ENCODE results near the gene NF1. TPM values are rescaled to one million over a fixed set of nuclear protein-coding genes. Genes with fewer than 3 reads are reported as not detected.

NF1 gene
- total and polyA plus RNA-seq, 2 donors (not counting 1 experiment from before 2014, with no cell fraction given) = 10.8 to 27.7 TPM

DNA sequence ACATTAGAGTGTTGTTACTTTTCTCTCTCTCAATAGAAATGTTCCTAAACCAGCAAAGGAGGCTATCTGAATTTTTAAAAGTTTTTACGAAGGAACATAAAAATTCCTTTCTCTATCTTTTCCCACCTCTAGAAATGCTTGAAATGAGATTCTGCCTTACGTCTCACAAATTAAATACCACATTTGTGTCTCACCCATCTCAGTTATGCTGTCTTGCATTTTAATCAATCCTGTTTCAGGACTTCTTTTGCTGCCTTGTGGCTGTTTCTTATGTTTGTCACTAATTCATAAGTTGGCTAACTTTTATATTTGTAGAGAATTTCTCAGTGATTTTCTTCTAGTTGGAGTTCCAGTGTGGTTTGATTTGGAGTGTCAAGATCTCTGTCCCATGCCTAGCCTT lies 198.8 kb downstream of the NF1 start:
- no peak overlapping the region for H3K4me2 ChIP-seq (replicated peaks; ENCODE audit: low read depth, low read length, poor library complexity, severe bottlenecking)
- ATAC-seq (ENCODE audit: low read depth) (no peak), DNase-seq (no peak)
- 100% methylated on average over 1 of the region's 2 CpGs for WGBS (ENCODE audit: insufficient coverage)
- no peaks in the 10 kb centered on the region for H3K27me3 ChIP-seq (replicated peaks in 1 of 4; ENCODE audit: control extremely low read depth in 1 of 4, control insufficient read depth in 3 of 4, insufficient read depth in 4 of 4, low read length in 3 of 4)
- no peaks in the 10 kb centered on the region for H4K20me1 ChIP-seq (ENCODE audit: control insufficient read depth, insufficient read depth, low read length, poor library complexity, severe bottlenecking)
- peaks cover 0 to 4% of the 10 kb centered on the region in 2 experiments for H3K36me3 ChIP-seq (replicated peaks in 1 of 2; ENCODE audit: control extremely low read depth in 1 of 2, control insufficient read depth in 1 of 2, extremely low read depth in 1 of 2, insufficient read depth in 2 of 2, low read length in 1 of 2)
- no peaks in the 10 kb centered on the region for H3K79me2 ChIP-seq (ENCODE audit: control insufficient read depth, insufficient read depth, low read length)
- TF ChIP-seq, protein P1, sequence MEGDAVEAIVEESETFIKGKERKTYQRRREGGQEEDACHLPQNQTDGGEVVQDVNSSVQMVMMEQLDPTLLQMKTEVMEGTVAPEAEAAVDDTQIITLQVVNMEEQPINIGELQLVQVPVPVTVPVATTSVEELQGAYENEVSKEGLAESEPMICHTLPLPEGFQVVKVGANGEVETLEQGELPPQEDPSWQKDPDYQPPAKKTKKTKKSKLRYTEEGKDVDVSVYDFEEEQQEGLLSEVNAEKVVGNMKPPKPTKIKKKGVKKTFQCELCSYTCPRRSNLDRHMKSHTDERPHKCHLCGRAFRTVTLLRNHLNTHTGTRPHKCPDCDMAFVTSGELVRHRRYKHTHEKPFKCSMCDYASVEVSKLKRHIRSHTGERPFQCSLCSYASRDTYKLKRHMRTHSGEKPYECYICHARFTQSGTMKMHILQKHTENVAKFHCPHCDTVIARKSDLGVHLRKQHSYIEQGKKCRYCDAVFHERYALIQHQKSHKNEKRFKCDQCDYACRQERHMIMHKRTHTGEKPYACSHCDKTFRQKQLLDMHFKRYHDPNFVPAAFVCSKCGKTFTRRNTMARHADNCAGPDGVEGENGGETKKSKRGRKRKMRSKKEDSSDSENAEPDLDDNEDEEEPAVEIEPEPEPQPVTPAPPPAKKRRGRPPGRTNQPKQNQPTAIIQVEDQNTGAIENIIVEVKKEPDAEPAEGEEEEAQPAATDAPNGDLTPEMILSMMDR (IDR thresholded peaks at IDR 0.05) = no peak
- TF ChIP-seq EZH2 (IDR thresholded peaks at IDR 0.05; ENCODE audit: borderline replicate concordance, insufficient read depth, low read depth, low read length, poor library complexity, severe bottlenecking) = no peak
- no peak overlapping the region for H3K4me3 ChIP-seq (ENCODE audit: control extremely low read depth in 1 of 5, extremely low read depth in 1 of 5, insufficient read depth in 1 of 5, low read depth in 2 of 5, low read length in 4 of 5)
- H3K9me3 ChIP-seq (ENCODE audit: control extremely low read depth in 1 of 3, control insufficient read depth in 2 of 3, insufficient read depth in 1 of 3, low read length in 2 of 3) = no peaks in the 10 kb centered on the region
- no peak overlapping the region for H3K9ac ChIP-seq (ENCODE audit: low read length)
- Mint-ChIP-seq H3K4me3 (no peak overlapping the region), H3K9me3 (ENCODE audit: insufficient read depth) (no peaks in the 10 kb centered on the region), H3K27ac (no peak overlapping the region), H3K27me3 (no peaks in the 10 kb centered on the region), H3K4me1 (no peaks in the 10 kb centered on the region)
- H2AFZ ChIP-seq (ENCODE audit: insufficient read depth, low read depth, low read length, poor library complexity, severe bottlenecking) = no peak overlapping the region
- POLR2A ChIA-PET = no interaction called here
- CTCF ChIA-PET = no interaction called here
- intact Hi-C loops (cut with micrococcal nuclease) = no loop called here
- H3K4me1 ChIP-seq (ENCODE audit: control insufficient read depth in 2 of 2, insufficient read depth in 2 of 2, low read length in 2 of 2) = no peaks in the 10 kb centered on the region
- H3K27ac ChIP-seq (ENCODE audit: low read length in 2 of 2) = no peak overlapping the region

DNA sequence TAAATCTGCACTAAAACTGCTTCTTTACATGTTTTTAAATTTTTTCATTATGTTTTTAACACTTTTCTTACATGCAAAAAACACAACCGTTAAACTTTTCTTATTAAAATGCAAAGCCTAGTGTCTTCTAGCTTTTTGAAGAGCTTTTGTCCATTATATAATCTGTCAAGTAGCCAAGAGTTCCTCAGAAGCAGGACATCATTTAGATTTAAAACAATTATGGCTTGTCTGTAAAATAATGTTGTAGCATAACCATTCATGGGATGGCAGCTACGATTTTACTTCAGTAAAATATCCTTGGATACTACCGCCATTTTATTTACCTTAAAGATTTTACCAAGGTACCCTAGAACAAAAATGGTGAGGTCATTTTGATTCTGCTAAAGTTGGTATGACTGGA lies 199.5 kb downstream of the NF1 start:
- Histone ChIP-seq H3K27me3 (replicated peaks in 1 of 4; ENCODE audit: control extremely low read depth in 1 of 4, control insufficient read depth in 3 of 4, insufficient read depth in 4 of 4, low read length in 3 of 4) (no peaks in the 10 kb centered on the region), H3K4me3 (ENCODE audit: control extremely low read depth in 1 of 5, extremely low read depth in 1 of 5, insufficient read depth in 1 of 5, low read depth in 2 of 5, low read length in 4 of 5) (no peak overlapping the region), H3K79me2 (ENCODE audit: control insufficient read depth, insufficient read depth, low read length) (no peaks in the 10 kb centered on the region), H3K4me2 (replicated peaks; ENCODE audit: low read depth, low read length, poor library complexity, severe bottlenecking) (no peak overlapping the region), H3K9ac (ENCODE audit: low read length) (no peak overlapping the region), H3K36me3 (replicated peaks in 1 of 2; ENCODE audit: control extremely low read depth in 1 of 2, control insufficient read depth in 1 of 2, extremely low read depth in 1 of 2, insufficient read depth in 2 of 2, low read length in 1 of 2) (peaks cover 0 to 4% of the 10 kb centered on the region in 2 experiments), H4K20me1 (ENCODE audit: control insufficient read depth, insufficient read depth, low read length, poor library complexity, severe bottlenecking) (no peaks in the 10 kb centered on the region), H3K4me1 (ENCODE audit: control insufficient read depth in 2 of 2, insufficient read depth in 2 of 2, low read length in 2 of 2) (no peaks in the 10 kb centered on the region), H3K9me3 (ENCODE audit: control extremely low read depth in 1 of 3, control insufficient read depth in 2 of 3, insufficient read depth in 1 of 3, low read length in 2 of 3) (no peaks in the 10 kb centered on the region), H2AFZ (ENCODE audit: insufficient read depth, low read depth, low read length, poor library complexity, severe bottlenecking) (no peak overlapping the region), H3K27ac (ENCODE audit: low read length in 2 of 2) (no peak overlapping the region)
- ChIA-PET POLR2A (no interaction called here), CTCF (no interaction called here)
- no peak overlapping the region for H3K27ac Mint-ChIP-seq
- ATAC-seq (ENCODE audit: low read depth) (no peak), DNase-seq (no peak)
- H3K9me3 Mint-ChIP-seq (ENCODE audit: insufficient read depth) = no peaks in the 10 kb centered on the region
- intact Hi-C loops (cut with micrococcal nuclease) = no loop called here
- H3K4me3 Mint-ChIP-seq = no peak overlapping the region
- TF ChIP-seq, protein P1 (IDR thresholded peaks at IDR 0.05) = no peak
- no peak for TF ChIP-seq EZH2 (IDR thresholded peaks at IDR 0.05; ENCODE audit: borderline replicate concordance, insufficient read depth, low read depth, low read length, poor library complexity, severe bottlenecking)
- no CpG with 5 or more reads among the region's 3 CpGs for WGBS (ENCODE audit: insufficient coverage)
- no peaks in the 10 kb centered on the region for H3K27me3 Mint-ChIP-seq
- no peaks in the 10 kb centered on the region for H3K4me1 Mint-ChIP-seq
